DOHH2 (cell line): Measurements from ENCODE around the gene TNS2.

Experiments used
- CTCF ChIP-seq: fragments of 200-600 bp; sonication (generic); IDR thresholded peaks from one replicate; pipeline ENCODE4 v1.5.1; 2014; ENCODE audit warnings: antibody characterized with exemption, mild to moderate bottlenecking, low read depth, low read length; ENCODE audit not compliant: poor library complexity, severe bottlenecking
- EZH2phosphoT487 ChIP-seq: fragments of 200-600 bp; sonication (generic); IDR thresholded peaks from 2 replicates; pipeline ENCODE4 v1.6.1; 2017; ENCODE audit warnings: borderline replicate concordance, mild to moderate bottlenecking, antibody characterized with exemption, low read length, moderate library complexity, mixed read lengths

- TF ChIP-seq CTCF (no peak), EZH2phosphoT487 (no peak)
These were observed 44.5 kb upstream of the TNS2 start for GRCh38 chr12:53005215-53005985.
